Lower leg skin (tissue), 3 donors: ENCODE data around the gene RABL6.

Experiments used
- CTCF ChIP-seq, 3 donors: fragments of 450-650 bp; IDR thresholded peaks; one replicate each; pipeline ENCODE4 v1.5.1; 2016; ENCODE audit warnings: antibody characterized with exemption in 3 of 3, mild to moderate bottlenecking in 3 of 3, moderate library complexity in 2 of 3
- POLR2A ChIP-seq, 2 donors: fragments of 450-650 bp; IDR thresholded peaks; one replicate each; pipeline ENCODE4 v1.6.1; 2016 to 2017; ENCODE audit warnings: antibody characterized with exemption in 2 of 2, mild to moderate bottlenecking in 1 of 2, moderate library complexity in 1 of 2

- TF ChIP-seq CTCF (IDR thresholded peaks at IDR 0.05), result no peak
- no peak for TF ChIP-seq POLR2A (IDR thresholded peaks at IDR 0.05)
Measured at GRCh38 chr9:136774416-136775045, 33.2 kb upstream of the RABL6 start.
